WTC11 (cell line): ENCODE data around the gene LGALS1. TPM values are rescaled to one million over a fixed set of nuclear protein-coding genes. Genes with fewer than 3 reads are reported as not detected.
A peak's percentile ranks its signal among the peaks of the same experiment; 100 is the strongest.

ENCODE experiments used
- ATAC-seq: fragments of 200-7000 bp; cut with Tn5 transposase; 2 replicates; pipeline ENCODE4 v1.10.0; 2021; ENCODE audit warnings: mild to moderate bottlenecking, moderate library complexity
- CTCF ChIA-PET: fragments of 300-600 bp; sonication (Branson Sonifier 250); formaldehyde crosslinking; loops from one replicate; lab custom pipeline; 2021; ENCODE audit warnings: antibody characterized with exemption; lab: Charles Lee
- POLR2A ChIA-PET: fragments of 350-600 bp; sonication (Branson Sonifier 250); formaldehyde crosslinking; loops from one replicate; lab custom pipeline; 2021; ENCODE audit warnings: antibody characterized with exemption; lab: Charles Lee
- DNase-seq: peaks from one replicate; pipeline ENCODE4 v3.0.0; 2021; ENCODE audit warnings: low spot score
- H3K27ac Mint-ChIP-seq: 2 replicates; pipeline ENCODE4 v1.8.0; 2021; ENCODE audit warnings: mixed read lengths
- H3K27me3 Mint-ChIP-seq: 2 replicates; pipeline ENCODE4 v1.8.0; 2021; ENCODE audit warnings: low read depth, mild to moderate bottlenecking, moderate library complexity, mixed read lengths
- H3K36me3 Mint-ChIP-seq: 2 replicates; pipeline ENCODE4 v1.8.0; 2021; ENCODE audit warnings: mixed read lengths
- H3K4me1 Mint-ChIP-seq: 2 replicates; pipeline ENCODE4 v1.8.0; 2022; ENCODE audit warnings: mixed read lengths
- H3K4me3 Mint-ChIP-seq: 2 replicates; pipeline ENCODE4 v1.8.0; 2021; ENCODE audit warnings: mild to moderate bottlenecking, moderate library complexity, mixed read lengths
- H3K9me3 Mint-ChIP-seq: 2 replicates; pipeline ENCODE4 v1.8.0; 2021; ENCODE audit warnings: mixed read lengths
- ATF1 ChIP-seq: sonication (generic); formaldehyde crosslinking; IDR thresholded peaks from 2 replicates; pipeline ENCODE4 v1.8.1; 2023; ENCODE audit warnings: mild to moderate bottlenecking, moderate library complexity, missing genetic modification reagents
- ETV6 ChIP-seq: sonication (generic); formaldehyde crosslinking; IDR thresholded peaks from 2 replicates; pipeline ENCODE4 v1.8.1; 2022; ENCODE audit warnings: mild to moderate bottlenecking, missing genetic modification reagents
- SMAD3 ChIP-seq: sonication (generic); formaldehyde crosslinking; IDR thresholded peaks from 2 replicates; pipeline ENCODE4 v1.8.0; 2022; ENCODE audit warnings: missing genetic modification reagents, mild to moderate bottlenecking, borderline replicate concordance
- SP1 ChIP-seq: sonication (generic); formaldehyde crosslinking; conservative IDR thresholded peaks from 2 replicates; pipeline ENCODE4 v1.8.1; 2022; ENCODE audit warnings: missing genetic modification reagents
- TEAD1 ChIP-seq: sonication (generic); formaldehyde crosslinking; IDR thresholded peaks from 2 replicates; pipeline ENCODE4 v1.8.0; 2022; ENCODE audit warnings: mild to moderate bottlenecking, missing genetic modification reagents
- ZNF232 ChIP-seq: sonication (generic); formaldehyde crosslinking; IDR thresholded peaks from 2 replicates; pipeline ENCODE4 v1.8.0; 2022; ENCODE audit warnings: mild to moderate bottlenecking, missing genetic modification reagents
- ZNF423 ChIP-seq: fragments of 250-450 bp; sonication (Bioruptor Pico); IDR thresholded peaks from 2 replicates; pipeline ENCODE4 v2.1.2; 2022; ENCODE audit warnings: mild to moderate bottlenecking, moderate library complexity
- total RNA-seq: library from RNA; stranded (reverse); gene quantifications from 3 replicates; pipeline ENCODE4 v1.2.3, GENCODE V29; 2021
- TF ChIP-seq, protein P1 (sequence below): fragments of 250-450 bp; sonication (Bioruptor Pico); conservative IDR thresholded peaks from 2 replicates; pipeline ENCODE4 v1.9.0; 2021; ENCODE audit warnings: mild to moderate bottlenecking
- TF ChIP-seq, protein P2 (sequence below): fragments of 250-450 bp; sonication (Bioruptor Pico); IDR thresholded peaks from 2 replicates; pipeline ENCODE4 v1.9.0; 2021; ENCODE audit warnings: mild to moderate bottlenecking
- TF ChIP-seq, protein P3 (sequence below): sonication (generic); formaldehyde crosslinking; IDR thresholded peaks from 2 replicates; pipeline ENCODE4 v1.8.1; 2022; ENCODE audit warnings: mild to moderate bottlenecking, missing genetic modification reagents, moderate library complexity, borderline replicate concordance
- TF ChIP-seq, protein P4 (sequence below): fragments of 250-450 bp; sonication (Bioruptor Pico); IDR thresholded peaks from 2 replicates; pipeline ENCODE4 v1.9.0; 2021; ENCODE audit warnings: mild to moderate bottlenecking, borderline replicate concordance
- TF ChIP-seq, protein P5 (sequence below): sonication (generic); formaldehyde crosslinking; IDR thresholded peaks from 2 replicates; pipeline ENCODE4 v1.8.0; 2022; ENCODE audit warnings: mild to moderate bottlenecking, missing genetic modification reagents

Gene LGALS1
- total RNA-seq, 1 experiment from 2014 or later: 17.3 TPM

DNA sequence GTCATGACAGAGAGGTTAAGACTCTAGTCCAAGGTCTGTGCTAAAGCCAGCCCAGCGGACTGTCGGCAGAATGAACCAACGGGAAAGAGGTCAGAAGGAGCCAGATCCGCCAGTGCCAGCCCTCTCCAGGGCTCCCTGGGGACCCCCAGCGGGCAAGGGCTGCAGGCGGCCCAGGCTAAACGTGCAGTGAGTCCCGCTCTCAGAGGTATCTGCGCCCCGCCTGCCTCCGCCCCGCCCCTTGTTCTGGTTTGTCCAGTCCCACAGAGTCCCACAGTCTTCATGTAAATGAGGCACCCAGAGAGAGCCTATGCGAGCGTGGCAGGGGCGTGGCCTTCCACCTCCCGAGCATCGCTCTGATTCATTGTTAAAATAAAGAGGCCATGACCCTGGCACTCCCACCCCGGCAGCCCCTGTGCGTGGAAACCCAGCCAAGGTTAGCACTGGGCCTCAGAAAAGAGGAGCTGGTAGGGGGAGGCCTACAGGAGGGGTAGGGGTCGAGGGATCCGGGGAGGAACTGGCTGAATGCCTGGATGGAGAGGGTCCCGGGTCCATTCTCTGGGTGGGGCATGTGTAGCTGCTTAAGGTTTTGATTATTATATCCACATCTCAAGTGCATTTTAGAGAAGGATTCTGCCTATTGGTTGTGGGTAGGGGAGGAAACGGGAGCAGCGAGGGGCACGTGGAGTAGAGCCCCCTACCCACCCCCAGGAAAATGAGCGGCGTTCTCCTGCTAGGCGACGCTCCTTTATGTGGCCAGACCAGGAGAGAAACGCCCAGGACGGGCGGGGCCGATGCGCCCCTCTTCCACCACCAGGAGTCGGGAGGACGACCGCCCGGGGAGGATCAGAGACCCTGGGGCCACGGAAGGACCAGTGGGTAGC, 21.5 kb downstream of the LGALS1 start, which contains the start of gene TRIOBP:
Gene TRIOBP (plus strand): TSS at position 392 of the 881 bp plus-strand sequence. CDS start 4,318 bp downstream, outside the sequence.
- TF ChIP-seq, protein P1, sequence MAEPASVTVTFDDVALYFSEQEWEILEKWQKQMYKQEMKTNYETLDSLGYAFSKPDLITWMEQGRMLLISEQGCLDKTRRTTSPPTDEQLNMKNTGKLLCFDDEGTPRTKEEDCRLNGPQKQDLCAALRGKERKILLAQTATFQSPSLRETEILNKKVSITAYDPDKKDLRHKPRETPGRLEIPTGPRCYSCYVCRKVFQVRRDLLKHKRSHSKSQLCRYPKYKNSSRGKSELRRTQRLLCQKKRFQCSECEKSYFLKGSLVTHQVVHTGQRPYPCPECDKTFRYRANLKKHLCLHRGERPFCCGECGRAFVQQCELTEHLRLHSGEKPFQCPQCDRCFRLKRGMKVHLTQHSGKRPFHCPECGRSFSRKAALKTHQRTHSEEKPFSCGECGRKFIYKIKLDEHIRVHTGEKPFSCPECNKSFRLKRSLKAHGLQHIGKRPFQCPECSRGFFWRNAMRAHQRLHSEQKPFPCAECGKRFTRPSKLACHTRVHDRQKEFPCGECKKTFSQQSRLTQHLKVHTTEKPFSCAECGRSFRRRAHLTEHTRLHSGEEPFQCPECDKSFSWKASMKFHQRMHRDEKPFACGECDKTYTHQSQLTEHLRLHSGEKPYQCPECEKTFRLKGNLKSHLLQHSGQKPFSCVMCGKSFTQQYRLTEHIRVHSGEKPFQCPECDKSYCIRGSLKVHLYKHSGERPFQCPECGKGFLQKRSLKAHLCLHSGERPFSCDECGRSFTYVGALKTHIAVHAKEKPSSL (CRISPR knock-in tag): no peak
- TF ChIP-seq ZNF423 (CRISPR knock-in tag) (peak; percentile 96), ATF1 (CRISPR knock-in tag) (no peak), SP1 (peak; percentile 81), SMAD3 (CRISPR knock-in tag) (peak; percentile 40; the same call in 1 of the 2 replicates), ETV6 (CRISPR knock-in tag) (0 out of 2 replicates have a peak, but pooled peaks have one; percentile 40), TEAD1 (CRISPR knock-in tag) (peak; percentile 63), ZNF232 (0 out of 2 replicates have a peak, but pooled peaks have one; percentile 23)
- TF ChIP-seq, protein P2, sequence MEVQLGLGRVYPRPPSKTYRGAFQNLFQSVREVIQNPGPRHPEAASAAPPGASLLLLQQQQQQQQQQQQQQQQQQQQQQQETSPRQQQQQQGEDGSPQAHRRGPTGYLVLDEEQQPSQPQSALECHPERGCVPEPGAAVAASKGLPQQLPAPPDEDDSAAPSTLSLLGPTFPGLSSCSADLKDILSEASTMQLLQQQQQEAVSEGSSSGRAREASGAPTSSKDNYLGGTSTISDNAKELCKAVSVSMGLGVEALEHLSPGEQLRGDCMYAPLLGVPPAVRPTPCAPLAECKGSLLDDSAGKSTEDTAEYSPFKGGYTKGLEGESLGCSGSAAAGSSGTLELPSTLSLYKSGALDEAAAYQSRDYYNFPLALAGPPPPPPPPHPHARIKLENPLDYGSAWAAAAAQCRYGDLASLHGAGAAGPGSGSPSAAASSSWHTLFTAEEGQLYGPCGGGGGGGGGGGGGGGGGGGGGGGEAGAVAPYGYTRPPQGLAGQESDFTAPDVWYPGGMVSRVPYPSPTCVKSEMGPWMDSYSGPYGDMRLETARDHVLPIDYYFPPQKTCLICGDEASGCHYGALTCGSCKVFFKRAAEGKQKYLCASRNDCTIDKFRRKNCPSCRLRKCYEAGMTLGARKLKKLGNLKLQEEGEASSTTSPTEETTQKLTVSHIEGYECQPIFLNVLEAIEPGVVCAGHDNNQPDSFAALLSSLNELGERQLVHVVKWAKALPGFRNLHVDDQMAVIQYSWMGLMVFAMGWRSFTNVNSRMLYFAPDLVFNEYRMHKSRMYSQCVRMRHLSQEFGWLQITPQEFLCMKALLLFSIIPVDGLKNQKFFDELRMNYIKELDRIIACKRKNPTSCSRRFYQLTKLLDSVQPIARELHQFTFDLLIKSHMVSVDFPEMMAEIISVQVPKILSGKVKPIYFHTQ (CRISPR knock-in tag): no peak
- TF ChIP-seq, protein P3, sequence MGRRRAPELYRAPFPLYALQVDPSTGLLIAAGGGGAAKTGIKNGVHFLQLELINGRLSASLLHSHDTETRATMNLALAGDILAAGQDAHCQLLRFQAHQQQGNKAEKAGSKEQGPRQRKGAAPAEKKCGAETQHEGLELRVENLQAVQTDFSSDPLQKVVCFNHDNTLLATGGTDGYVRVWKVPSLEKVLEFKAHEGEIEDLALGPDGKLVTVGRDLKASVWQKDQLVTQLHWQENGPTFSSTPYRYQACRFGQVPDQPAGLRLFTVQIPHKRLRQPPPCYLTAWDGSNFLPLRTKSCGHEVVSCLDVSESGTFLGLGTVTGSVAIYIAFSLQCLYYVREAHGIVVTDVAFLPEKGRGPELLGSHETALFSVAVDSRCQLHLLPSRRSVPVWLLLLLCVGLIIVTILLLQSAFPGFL: no peak
- TF ChIP-seq, protein P4, sequence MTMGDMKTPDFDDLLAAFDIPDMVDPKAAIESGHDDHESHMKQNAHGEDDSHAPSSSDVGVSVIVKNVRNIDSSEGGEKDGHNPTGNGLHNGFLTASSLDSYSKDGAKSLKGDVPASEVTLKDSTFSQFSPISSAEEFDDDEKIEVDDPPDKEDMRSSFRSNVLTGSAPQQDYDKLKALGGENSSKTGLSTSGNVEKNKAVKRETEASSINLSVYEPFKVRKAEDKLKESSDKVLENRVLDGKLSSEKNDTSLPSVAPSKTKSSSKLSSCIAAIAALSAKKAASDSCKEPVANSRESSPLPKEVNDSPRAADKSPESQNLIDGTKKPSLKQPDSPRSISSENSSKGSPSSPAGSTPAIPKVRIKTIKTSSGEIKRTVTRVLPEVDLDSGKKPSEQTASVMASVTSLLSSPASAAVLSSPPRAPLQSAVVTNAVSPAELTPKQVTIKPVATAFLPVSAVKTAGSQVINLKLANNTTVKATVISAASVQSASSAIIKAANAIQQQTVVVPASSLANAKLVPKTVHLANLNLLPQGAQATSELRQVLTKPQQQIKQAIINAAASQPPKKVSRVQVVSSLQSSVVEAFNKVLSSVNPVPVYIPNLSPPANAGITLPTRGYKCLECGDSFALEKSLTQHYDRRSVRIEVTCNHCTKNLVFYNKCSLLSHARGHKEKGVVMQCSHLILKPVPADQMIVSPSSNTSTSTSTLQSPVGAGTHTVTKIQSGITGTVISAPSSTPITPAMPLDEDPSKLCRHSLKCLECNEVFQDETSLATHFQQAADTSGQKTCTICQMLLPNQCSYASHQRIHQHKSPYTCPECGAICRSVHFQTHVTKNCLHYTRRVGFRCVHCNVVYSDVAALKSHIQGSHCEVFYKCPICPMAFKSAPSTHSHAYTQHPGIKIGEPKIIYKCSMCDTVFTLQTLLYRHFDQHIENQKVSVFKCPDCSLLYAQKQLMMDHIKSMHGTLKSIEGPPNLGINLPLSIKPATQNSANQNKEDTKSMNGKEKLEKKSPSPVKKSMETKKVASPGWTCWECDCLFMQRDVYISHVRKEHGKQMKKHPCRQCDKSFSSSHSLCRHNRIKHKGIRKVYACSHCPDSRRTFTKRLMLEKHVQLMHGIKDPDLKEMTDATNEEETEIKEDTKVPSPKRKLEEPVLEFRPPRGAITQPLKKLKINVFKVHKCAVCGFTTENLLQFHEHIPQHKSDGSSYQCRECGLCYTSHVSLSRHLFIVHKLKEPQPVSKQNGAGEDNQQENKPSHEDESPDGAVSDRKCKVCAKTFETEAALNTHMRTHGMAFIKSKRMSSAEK (CRISPR knock-in tag): no peak
- TF ChIP-seq, protein P5, sequence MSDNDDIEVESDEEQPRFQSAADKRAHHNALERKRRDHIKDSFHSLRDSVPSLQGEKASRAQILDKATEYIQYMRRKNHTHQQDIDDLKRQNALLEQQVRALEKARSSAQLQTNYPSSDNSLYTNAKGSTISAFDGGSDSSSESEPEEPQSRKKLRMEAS (CRISPR knock-in tag): peak; percentile 49; the same call in 1 of the 2 replicates
- Mint-ChIP-seq H3K4me1 (peaks cover 11% of the 10 kb centered on the region), H3K36me3 (peaks cover 35% of the 10 kb centered on the region), H3K4me3 (peak within 1 kb of the TSS; percentile 96), H3K27me3 (no peaks in the 10 kb centered on the region), H3K9me3 (no peaks in the 10 kb centered on the region), H3K27ac (peak within 1 kb of the TSS; percentile 91)
- ChIA-PET POLR2A (interaction anchor here (0.6 to 1.8 kb wide), 5 partner anchors 33 to 123 kb away, joined by 3 to 7 read pairs (median 4); partner anchors contain the start of genes GGA1 and PDXP), CTCF (interaction anchor here (0.6 to 4.2 kb wide), 22 partner anchors 11 to 224 kb away, joined by 3 to 29 read pairs (median 3); partner anchors contain the start of genes GGA1 and NOL12)
- peak; percentile 98 for ATAC-seq
- peak; percentile 99 for DNase-seq
